NCI-H1694 (cell line): Measurements from ENCODE around the gene AP5B1.
"Not testable (repeated sequence)": the region's sequence is repeated elsewhere in the genome, so short reads cannot be mapped to it uniquely, and the experiment has no call there.

Source experiments
- DNase-seq: peaks from one replicate; lab custom pipeline; 2025; lab: John Stamatoyannopoulos, UW

AP5B1 gene

GRCh38 chr11:65786008-65786785 is 5.4 kb upstream of the AP5B1 start:
- no peak for DNase-seq

GRCh38 chr11:65785319-65786007 is 4.7 kb upstream of the AP5B1 start:
- DNase-seq = no peak

- no peak for DNase-seq
Measured at GRCh38 chr11:65782816-65783228, 2.0 kb upstream of the AP5B1 start.

GRCh38 chr11:65781962-65782815 is 1.4 kb upstream of the AP5B1 start:
- DNase-seq = no peak

GRCh38 chr11:65781152-65781961 is 581 bp upstream of the AP5B1 start:
- DNase-seq = no peak

- DNase-seq = peak; percentile 44
Measured at GRCh38 chr11:65779919-65780769, 632 bp downstream of the AP5B1 start.

GRCh38 chr11:65779669-65779918 is 1.2 kb downstream of the AP5B1 start:
- DNase-seq = no peak

GRCh38 chr11:65778901-65779668 is 1.7 kb downstream of the AP5B1 start:
- DNase-seq = no peak

- DNase-seq = no peak
Measured at GRCh38 chr11:65778431-65778900, 2.3 kb downstream of the AP5B1 start.

- DNase-seq = no peak
Measured at GRCh38 chr11:65777821-65778361, 2.9 kb downstream of the AP5B1 start.

- DNase-seq = no peak
Measured at GRCh38 chr11:65777241-65777640, 3.5 kb downstream of the AP5B1 start.

- DNase-seq = no peak
Measured at GRCh38 chr11:65776710-65777141, 4.0 kb downstream of the AP5B1 start.

GRCh38 chr11:65776196-65776595 is 4.6 kb downstream of the AP5B1 start:
- no peak for DNase-seq

- no peak for DNase-seq
Measured at GRCh38 chr11:65774525-65775306, 6.1 kb downstream of the AP5B1 start.

- DNase-seq = no peak
Measured at GRCh38 chr11:65773784-65774411, 6.9 kb downstream of the AP5B1 start.

GRCh38 chr11:65771589-65772112 is 9.1 kb downstream of the AP5B1 start:
- no peak for DNase-seq

- DNase-seq = no peak
Measured at GRCh38 chr11:65770951-65771567, 9.7 kb downstream of the AP5B1 start.

GRCh38 chr11:65767806-65768205 is 13.0 kb downstream of the AP5B1 start:
- DNase-seq = not testable (repeated sequence)
